Adipose tissue (tissue), 3 donors: ENCODE measurements around the gene FER. TPM values are rescaled to one million over a fixed set of nuclear protein-coding genes. Genes with fewer than 3 reads are reported as not detected.
"Not testable (repeated sequence)": the region's sequence is repeated elsewhere in the genome, so short reads cannot be mapped to it uniquely, and the experiment has no call there.

Source experiments
- H3K27ac ChIP-seq: one replicate; pipeline ENCODE4 v1.5.1; 2013; ENCODE audit warnings: low read depth, low read length
- WGBS, 3 donors: extraction: QIAGEN DNeasy Blood & Tissue Kit; methylation state at CpG; one replicate each; pipeline ENCODE4 v1.1.7; 2013; 5-methylcytosine and 5-hydroxymethylcytosine counted together
- polyA plus RNA-seq, 3 donors: library from polyadenylated mRNA; stranded (reverse); fragments of 200-250 nt; gene quantifications; one replicate each; pipeline ENCODE4 v1.2.3, GENCODE V29; 2013
- donor health status: healthy with polysubstance abuse.
- donor health status: Bipolar disorder and iron deficiency.
- donor health status: healthy.

The FER gene
- polyA plus RNA-seq, 3 donors: 1.3 to 2.9 (median 2.8) TPM

DNA sequence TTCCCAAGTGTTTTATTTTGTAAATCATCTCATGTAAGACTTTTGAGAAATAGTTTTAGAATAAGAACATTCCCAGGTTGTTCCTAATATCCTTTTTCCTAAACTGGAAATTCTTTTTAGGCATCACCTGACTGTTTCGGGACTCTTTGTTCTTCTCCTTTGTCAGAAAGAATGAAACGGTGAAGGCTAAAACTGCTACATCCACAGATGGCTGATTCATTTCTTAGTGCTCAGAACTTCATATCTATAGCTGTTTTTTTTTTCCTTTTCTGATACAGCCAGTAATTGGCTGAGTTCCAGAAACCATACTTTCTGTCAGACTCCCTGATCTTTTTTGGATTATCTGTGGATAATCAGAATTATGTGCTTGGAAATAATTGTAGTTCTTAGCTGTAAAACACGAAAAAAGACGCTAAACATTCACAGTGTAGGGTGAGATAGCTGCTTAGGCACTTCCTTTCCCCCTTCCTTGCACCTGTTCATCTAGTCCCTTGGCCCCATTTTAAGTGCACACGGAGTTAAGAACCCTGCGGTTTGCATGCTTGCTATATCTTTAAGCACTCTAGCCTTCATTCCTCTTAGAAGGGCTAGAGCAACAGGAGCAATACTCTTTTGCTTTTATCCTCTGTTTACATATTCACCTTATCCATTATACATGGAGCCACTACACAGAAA, 378.2 kb downstream of the FER start:
- WGBS, 3 donors: 85 to 90% (median 86%) methylated on average over 6 of the region's 6 CpGs
- no peak overlapping the region for H3K27ac ChIP-seq

DNA sequence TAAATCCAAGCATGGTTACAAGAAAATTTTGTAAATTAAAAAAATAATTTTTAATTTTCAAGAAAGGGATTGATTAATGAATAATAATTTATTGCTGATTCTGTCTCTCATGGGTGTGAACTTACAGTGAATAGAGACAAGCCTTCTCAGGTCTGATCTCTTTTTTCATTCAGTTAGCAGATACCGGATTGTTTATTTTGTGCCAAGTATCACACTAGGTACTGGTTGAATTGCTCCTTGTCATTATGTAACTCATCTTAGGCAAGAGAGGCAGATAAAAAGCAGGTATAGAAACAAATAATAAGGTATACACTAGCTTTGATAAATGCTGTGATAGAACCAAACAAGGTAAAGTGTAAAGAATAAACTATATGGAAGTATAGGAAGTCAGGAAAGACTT, 378.8 kb downstream of the FER start:
- 80 to 89% (median 85%) methylated on average over 1 of the region's 1 CpG for WGBS, 3 donors
- no peak overlapping the region for H3K27ac ChIP-seq

DNA sequence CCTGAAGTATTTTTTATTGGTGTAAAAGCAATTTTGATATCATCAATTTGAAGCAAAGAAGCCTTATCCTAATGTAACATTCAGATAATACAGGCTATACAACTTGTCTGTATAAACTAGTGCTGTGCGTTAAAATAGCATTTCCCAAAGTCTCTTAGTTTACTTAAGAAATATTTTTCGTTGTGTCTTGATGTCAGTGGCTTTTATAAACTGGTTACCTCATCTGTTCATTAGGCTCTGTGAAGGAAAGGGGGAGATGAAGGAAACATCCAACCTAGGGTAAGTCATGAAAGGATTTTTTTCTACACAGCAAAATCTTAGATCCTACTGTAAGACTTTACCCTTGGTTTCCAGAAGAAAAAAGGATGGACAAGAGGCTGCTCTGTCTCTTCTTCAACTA, 389.2 kb downstream of the FER start:
- WGBS, 3 donors: 83 to 89% (median 86%) methylated on average over 2 of the region's 2 CpGs
- no peak overlapping the region for H3K27ac ChIP-seq

DNA sequence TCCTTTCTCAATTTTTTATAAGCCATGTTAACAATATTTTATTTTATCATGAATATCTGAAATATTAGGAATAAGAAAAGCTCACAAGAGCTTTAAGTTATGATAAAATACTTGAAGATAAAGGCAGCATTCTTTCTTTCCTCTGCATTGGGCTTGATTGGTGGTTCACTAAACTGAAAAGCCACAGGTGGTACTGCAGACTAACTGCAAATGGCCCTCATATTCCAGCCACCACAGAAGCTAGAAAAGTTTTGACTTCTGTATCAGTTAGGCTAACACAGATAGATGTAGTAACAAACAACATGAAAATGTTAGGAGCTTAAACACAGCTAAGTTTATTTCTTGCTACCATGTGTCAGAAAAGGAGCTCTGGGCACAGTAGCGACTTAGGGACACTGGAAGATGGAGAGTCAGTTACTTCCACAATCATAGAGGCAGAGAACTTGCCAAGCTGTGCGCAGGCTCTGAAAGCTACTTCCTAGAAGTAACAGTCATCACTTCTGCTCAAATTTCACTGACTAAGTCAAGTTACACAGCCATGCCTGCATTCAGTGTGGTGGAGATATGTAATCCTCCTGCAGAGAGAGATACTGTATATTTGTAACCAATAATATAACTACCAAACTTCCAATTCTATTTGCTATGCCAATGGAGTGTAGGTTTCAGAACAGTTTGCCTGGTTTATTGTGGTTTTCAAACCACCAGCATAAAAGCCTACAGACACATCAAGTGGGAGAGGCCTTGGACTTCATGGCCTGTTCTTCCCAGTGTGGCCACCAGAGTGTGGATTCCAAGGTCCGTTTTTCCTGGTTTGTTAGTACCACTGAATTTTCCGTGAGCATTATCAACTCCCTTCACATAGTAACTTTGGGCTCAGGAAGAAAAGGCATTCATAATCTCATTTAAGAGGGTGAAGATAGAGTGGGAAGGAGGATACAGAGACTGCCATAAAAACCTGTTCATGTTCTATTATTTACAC, 393.8 kb downstream of the FER start:
- WGBS, 3 donors: 89 to 93% (median 91%) methylated on average over 4 of the region's 4 CpGs
- H3K27ac ChIP-seq: no peak overlapping the region

DNA sequence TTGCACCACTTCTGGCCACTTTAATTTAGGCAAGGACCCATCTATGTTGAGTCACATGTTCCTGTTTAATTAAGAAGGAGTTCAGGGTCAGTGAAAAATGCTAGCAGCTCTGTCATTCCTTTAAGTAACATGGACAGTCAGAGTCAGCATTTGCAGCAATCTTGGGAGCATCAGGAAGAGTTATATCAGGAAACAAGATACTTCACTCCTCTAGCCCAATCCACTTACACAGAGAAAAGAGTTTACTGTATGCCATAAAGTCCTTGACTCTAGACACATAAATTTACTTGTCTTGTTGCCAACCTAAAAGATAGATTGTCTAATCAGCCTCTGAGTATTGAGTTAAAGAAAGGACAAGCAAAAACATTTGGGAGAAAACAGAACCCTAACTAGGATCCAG, 395.3 kb downstream of the FER start:
- no peak overlapping the region for H3K27ac ChIP-seq

DNA sequence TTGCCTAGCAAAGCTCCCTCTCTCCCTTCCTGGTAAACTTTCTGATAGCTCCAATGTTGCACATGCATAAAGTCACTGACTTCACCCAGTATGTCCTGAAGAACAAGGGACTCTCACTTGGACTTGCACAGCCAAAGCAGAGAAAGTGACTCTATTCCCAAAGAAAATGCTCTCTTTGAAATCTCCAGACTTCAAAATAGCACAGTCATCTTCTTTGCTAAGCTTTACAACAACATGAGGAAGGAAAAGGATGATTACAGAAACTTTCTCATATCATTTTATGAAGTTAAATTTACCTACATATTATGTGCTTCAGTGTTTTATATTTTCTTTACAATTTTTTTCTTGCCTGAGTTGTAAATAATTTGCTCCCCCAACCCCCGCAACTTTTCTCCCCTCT, 397.4 kb downstream of the FER start:
- H3K27ac ChIP-seq: no peak overlapping the region
- WGBS, 3 donors: 95 to 99% (median 95%) methylated on average over 1 of the region's 1 CpG

DNA sequence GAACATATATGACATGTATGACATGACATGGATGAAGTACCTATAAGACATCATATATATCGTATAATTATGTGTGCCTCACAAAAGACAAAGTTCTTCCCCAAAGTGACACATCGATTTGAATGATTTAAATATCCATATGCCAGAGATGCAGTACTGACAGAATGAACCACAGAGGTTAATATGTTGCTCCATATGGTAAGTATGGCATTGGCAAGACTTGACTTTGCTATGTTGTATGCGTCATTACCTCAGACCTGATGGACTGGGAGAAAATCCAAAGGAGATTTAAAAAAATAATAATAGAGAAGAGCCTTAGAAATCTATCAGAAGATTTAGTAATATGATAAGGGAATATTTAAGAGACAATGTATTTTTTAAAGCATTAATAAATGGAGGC, 398.9 kb downstream of the FER start:
- no peak overlapping the region for H3K27ac ChIP-seq
- WGBS, 3 donors: 93 to 97% (median 96%) methylated on average over 3 of the region's 3 CpGs

DNA sequence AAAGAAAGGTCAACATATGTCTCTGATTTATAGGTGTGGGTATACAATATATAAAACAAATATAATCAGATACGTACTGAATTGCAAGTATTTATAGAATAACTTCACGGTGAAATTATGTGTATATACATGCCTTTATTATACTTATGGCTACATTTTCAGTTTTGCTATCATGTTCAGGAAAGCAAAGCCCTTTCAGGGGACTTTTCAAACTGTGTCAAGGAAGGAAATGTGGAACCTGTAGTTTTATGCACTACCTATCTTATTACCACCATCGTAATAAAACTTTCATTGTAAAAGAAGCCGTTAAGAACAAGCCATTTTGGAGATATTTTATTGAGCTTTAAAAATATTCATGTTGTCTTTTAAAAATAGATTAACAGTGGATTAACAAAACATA, 404.9 kb downstream of the FER start:
- WGBS, 3 donors: 94 to 96% (median 95%) methylated on average over 4 of the region's 4 CpGs
- H3K27ac ChIP-seq: no peak overlapping the region

DNA sequence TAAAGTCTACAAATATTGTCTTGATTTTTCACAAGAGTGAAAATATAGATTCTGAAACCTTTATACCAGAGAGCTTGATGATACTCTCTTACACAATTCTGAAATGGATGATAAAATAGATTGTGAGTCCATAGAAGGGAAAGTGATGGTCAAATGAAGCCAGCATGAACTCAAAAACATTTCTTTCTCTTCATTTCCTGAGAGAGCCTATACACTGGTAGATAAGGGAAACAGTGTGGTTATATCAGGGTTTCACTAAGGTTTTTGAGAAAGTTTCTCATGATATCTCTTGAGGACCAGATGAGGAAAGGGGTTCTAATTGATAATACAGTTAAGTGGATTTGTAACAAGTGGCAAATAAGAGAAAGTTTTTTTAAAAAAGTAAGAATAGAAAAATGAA, 407.9 kb downstream of the FER start:
- no peak overlapping the region for H3K27ac ChIP-seq

DNA sequence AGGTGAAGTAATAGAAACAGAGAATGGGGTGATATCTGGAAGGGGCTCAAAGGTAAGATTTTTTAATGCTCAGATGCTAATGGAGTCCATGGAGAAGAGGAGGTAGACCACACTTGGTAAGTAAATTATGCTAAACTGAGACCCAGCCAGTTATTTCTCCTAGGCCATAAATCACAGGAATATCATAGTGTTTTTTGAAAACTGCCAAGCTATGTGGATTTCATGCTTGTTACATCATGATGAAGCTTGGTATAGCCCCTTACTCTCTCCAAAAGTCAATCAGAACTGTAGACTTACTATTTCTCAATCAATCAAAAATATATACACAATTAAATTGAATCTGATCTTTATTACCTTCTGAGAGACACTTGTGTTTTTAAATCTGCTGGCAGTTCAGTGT, 409.2 kb downstream of the FER start:
- H3K27ac ChIP-seq: no peak overlapping the region

DNA sequence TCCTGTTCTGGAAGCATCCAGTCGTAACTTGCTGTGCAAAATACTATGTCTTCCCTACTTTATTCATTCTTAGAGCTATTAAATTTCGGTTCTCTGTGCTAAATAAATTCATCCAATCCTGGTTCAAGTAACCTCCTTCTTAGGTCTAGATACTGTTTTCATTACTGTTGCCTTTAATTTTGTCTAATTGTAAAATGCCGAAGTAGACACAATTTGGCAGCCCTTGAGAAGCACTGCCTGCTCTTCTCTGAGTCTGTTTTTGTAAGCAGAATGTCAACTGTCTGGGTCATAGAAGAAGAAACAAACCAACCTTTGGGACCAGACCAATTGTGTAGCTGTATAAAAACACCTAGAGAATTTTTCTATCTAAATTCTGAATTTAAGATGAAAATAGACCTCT, 412.8 kb downstream of the FER start:
- no peak overlapping the region for H3K27ac ChIP-seq
- 91 to 92% (median 92%) methylated on average over 3 of the region's 3 CpGs for WGBS, 3 donors

DNA sequence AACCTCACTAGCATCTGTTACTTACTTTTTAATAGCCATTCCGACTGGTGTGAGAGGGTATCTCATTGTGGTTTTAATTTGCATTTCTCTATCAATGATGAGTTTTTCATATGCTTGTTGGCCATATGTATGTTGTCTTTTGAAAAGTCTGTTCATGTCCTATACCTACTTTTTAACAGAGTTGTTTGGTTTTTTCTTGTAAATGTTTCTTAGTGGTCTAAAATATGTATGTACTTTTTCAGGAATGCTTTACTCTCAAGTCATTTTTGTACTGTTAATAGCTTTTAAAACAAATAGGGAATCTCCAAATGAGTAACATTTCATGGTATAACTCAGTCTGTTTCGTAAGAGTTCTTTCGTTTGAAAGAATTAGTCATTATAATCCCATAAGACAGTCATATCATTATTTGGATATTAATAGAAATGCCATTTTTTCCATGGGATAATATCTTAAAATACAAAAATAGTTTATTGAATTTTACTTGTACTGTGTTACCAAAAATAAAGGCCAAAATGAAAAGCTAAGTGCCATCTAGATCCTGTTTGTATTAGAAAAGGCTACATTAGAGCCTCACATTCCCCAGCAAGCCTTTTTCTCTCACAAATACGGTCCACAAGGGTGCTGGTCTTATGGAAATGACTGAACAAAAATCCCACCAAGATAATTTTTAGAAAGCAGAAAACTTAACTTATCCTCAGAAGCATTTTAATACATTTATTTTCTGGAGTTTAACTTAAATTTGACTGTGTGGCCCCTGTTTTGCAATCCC, 414.4 kb downstream of the FER start:
- WGBS, 3 donors: 71 to 83% (median 74%) methylated on average over 4 of the region's 4 CpGs
- H3K27ac ChIP-seq: no peak overlapping the region

DNA sequence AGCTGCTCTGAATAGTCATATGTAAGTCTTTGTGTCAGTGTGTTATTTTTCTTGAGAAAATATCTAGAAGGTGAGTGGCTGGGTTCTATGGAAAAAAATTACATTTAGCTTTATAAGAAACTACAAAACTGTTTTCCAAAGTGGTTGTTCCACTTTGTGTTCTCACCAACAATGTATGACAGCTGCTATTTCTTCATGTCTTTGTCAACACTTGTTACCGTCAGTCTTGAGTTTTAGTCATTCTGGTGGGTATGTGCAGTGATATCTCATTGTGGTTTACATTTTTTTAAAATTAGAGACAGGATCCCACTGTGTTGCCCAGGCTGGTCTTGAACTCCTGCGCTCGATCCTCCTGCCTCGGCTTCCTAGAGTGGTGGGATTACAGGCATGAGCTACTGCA, 415.6 kb downstream of the FER start:
- 97 to 99% (median 97%) methylated on average over 4 of the region's 4 CpGs for WGBS, 3 donors
- no peak overlapping the region for H3K27ac ChIP-seq

DNA sequence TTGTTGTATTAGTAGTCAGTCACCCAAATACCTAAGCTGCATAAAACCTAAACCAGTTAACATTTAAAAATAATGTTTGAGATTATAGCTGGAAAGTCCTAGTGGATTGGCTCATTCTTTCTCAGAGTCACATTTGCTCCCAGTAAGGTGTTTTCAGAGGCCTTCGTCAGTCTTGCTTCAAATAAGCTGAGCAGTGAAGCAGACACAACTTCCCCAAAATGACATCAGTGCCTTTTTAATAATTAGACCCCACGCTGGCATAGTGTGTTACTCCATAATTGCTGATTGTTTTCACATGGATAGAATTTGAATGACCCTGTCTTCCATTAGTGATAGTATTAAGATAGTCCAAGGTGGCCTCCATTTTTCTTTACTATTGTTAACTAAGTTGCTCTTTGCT, 416.3 kb downstream of the FER start:
- H3K27ac ChIP-seq: no peak overlapping the region
- WGBS, 3 donors: 90 to 97% (median 92%) methylated on average over 2 of the region's 2 CpGs

DNA sequence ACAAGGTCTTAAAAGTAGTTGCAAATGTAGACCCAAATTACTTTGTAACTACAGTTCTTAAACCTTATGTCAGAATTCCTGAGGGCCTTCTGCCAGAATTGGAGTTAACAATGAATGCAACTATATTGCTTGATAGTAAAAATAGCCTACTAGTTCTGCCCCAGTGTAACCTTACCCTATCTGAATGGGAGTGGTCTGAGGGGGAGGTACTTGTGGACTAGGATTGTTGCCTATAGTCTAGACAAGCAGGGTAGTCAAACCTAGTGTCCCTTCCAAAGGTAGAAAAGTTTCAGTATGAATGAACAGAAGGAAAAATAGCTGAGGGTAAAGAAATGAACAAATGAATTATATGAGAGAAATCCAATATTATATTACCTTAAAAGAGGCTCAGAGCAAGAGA, 419.9 kb downstream of the FER start:
- H3K27ac ChIP-seq: no peak overlapping the region

DNA sequence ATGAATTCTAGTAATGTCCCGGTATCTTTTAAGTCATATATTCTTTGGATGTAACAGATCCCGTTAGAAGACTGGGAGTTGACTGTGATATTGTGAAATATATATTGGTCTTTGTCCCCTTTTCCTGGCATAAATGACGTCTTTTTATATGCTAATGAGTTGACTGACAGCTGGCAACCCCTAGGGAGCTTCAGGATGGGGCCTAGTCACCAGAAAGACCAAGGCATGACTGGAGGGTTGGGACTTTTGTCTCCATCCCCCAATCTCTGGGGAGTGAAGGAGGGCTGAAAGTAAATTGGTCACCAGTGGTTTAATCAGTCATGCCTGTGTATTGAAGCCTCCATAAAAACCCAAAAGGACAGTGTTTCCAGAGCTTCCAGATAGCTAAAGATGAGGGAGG, 420.5 kb downstream of the FER start:
- no peak overlapping the region for H3K27ac ChIP-seq
- 83 to 86% (median 85%) methylated on average over 3 of the region's 3 CpGs for whole genome bisulfite sequencing, 3 donors

DNA sequence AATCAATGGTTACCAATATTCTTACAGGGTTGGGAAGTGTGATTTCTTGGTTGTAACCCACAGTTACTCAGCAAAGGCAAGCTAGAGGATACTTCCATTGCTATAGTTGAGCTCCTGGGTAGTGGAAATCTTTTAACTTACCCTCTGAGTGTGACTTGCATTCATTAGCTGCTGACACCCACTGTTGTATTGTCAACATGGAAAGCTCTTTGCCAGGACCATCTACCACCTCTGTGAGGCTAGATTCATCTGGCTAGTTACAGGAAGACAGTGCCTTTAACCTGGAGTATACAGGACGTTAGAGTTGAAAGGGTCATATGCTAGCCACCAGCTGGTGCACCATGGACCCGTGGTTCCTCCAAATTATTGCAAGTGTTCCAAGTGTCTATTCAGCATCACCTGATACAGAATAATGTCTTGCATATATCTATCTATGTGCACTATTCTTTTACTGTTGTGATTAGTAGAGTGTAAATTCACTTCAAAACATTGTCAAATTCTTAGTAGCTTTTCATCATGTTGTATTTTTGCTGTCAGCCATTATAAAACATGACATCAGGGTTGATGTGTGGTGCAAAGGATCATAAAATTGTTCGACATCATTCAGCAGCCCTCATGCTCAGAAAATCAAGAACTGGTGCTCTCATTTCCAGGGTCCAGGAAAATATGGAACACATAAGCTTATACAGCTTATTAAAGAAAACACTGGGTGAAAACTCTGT, 423.1 kb downstream of the FER start:
- no peak overlapping the region for H3K27ac ChIP-seq
- 85 to 90% (median 85%) methylated on average over 3 of the region's 3 CpGs for WGBS, 3 donors

DNA sequence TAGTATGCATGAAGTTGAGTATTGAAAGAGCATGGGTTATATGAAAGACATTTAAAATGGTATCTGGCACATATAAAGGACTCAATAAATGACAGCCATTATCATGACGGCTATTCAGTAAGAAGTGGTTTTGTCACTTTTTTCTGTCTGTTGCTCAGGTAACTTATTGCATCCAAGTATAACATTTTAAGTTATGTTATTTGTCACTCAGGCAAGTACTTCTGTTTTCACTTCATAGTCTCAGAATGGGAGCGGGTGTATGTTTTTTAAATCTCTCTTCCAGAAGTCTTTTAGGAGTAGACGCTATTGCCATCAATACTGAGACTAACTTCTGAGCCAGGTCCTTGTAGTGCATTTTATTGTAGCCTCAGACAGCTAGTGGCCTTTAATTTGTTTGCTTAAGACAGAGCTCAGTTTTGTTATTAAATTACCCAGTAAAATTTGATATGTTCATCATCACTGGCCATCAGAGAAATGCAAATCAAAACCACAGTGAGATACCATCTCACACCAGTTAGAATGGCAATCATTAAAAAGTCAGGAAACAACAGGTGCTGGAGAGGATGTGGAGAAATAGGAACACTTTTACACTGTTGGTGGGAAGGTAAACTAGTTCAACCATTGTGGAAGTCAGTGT, 423.9 kb downstream of the FER start:
- H3K27ac ChIP-seq: not testable (repeated sequence)
- WGBS, 3 donors: 92 to 97% (median 94%) methylated on average over 3 of the region's 3 CpGs
